Calu3 (cell line): ENCODE data around the gene FARSA. TPM values are rescaled to one million over a fixed set of nuclear protein-coding genes. Genes with fewer than 3 reads are reported as not detected.

ENCODE experiments used
- BruUV-seq: library from RNA; stranded (reverse); fragments of 400-500 nt; replicated peaks from 2 replicates; lab custom pipeline; 2021; lab: Mats Ljungman, UMichigan
- CTCF ChIA-PET: fragments of 300-600 bp; sonication (Branson Sonifier 250); formaldehyde crosslinking; loops from one replicate; lab custom pipeline; 2022; ENCODE audit warnings: antibody characterized with exemption; lab: Charles Lee
- DNase-seq: peaks from one replicate; pipeline ENCODE4 v3.0.0; 2022
- H3K27ac Mint-ChIP-seq: one replicate; pipeline ENCODE4 v1.8.0; 2022; ENCODE audit warnings: mixed read lengths; ENCODE audit not compliant: unreplicated experiment
- H3K27me3 Mint-ChIP-seq: one replicate; pipeline ENCODE4 v1.8.0; 2022; ENCODE audit warnings: mixed read lengths; ENCODE audit not compliant: unreplicated experiment
- H3K36me3 Mint-ChIP-seq: one replicate; pipeline ENCODE4 v1.8.0; 2022; ENCODE audit warnings: mild to moderate bottlenecking, moderate library complexity, mixed read lengths; ENCODE audit not compliant: insufficient read depth, unreplicated experiment
- H3K4me1 Mint-ChIP-seq: one replicate; pipeline ENCODE4 v1.8.0; 2022; ENCODE audit warnings: mild to moderate bottlenecking, low read depth, mixed read lengths; ENCODE audit not compliant: unreplicated experiment
- H3K4me3 Mint-ChIP-seq: one replicate; pipeline ENCODE4 v1.8.0; 2022; ENCODE audit warnings: mild to moderate bottlenecking, low read depth, moderate library complexity, mixed read lengths; ENCODE audit not compliant: unreplicated experiment
- H3K9me3 Mint-ChIP-seq: one replicate; pipeline ENCODE4 v1.8.0; 2022; ENCODE audit warnings: low read depth, mixed read lengths; ENCODE audit not compliant: unreplicated experiment
- CTCF ChIP-seq: fragments of 200-600 bp; IDR thresholded peaks from one replicate; pipeline ENCODE4 v1.8.0; 2022; ENCODE audit warnings: antibody characterized with exemption; ENCODE audit not compliant: unreplicated experiment
- intact Hi-C: fragments of 100-400 bp; cut with micrococcal nuclease; formaldehyde crosslinking; loops from one replicate; pipeline ENCODE4 v1.10.0; 2022; ENCODE audit not compliant: unreplicated experiment
- total RNA-seq: library from RNA; stranded (reverse); gene quantifications from 2 replicates; pipeline ENCODE4 v1.2.3, GENCODE V29; 2022

Gene FARSA
- total RNA-seq, 1 experiment from 2014 or later: 72.8 TPM

GRCh38 chr19:12975221-12975741 lies 41.8 kb upstream of the FARSA start:
- Mint-ChIP-seq H3K9me3 (no peaks in the 10 kb centered on the region), H3K4me1 (no peaks in the 10 kb centered on the region), H3K27me3 (no peaks in the 10 kb centered on the region), H3K27ac (no peak overlapping the region), H3K36me3 (peaks cover 12% of the 10 kb centered on the region), H3K4me3 (no peak overlapping the region)
- intact Hi-C loops: loop anchor here (5.0 to 10.0 kb wide), 2 partner anchors 117 to 290 kb away; no protein-coding TSS in a partner anchor
- BruUV-seq: no TSS peak
- DNase-seq: no peak
- TF ChIP-seq CTCF: no peak
- CTCF ChIA-PET: interaction anchor here (1.7 kb wide), 1 partner anchor 10 kb away, joined by 4 read pairs; no protein-coding TSS in a partner anchor

- CTCF ChIA-PET: interaction anchor here (0.7 to 1.7 kb wide), 2 partner anchors 9 to 573 kb away, joined by 4 read pairs; no protein-coding TSS in a partner anchor
- TF ChIP-seq CTCF: no peak
- H3K9me3 Mint-ChIP-seq: no peaks in the 10 kb centered on the region
- intact Hi-C loops: loop anchor here (5.0 to 10.0 kb wide), 2 partner anchors 118 to 290 kb away; no protein-coding TSS in a partner anchor
- no peaks in the 10 kb centered on the region for H3K27me3 Mint-ChIP-seq
- no peak for DNase-seq
- no peak overlapping the region for H3K27ac Mint-ChIP-seq
- no peaks in the 10 kb centered on the region for H3K4me1 Mint-ChIP-seq
- H3K36me3 Mint-ChIP-seq: peaks cover 12% of the 10 kb centered on the region
- H3K4me3 Mint-ChIP-seq: no peak overlapping the region
- no TSS peak for BruUV-seq
These were observed 41.0 kb upstream of the FARSA start for GRCh38 chr19:12974301-12975220.

GRCh38 chr19:12973236-12973635 lies 39.7 kb upstream of the FARSA start:
- intact Hi-C loops: loop anchor here (10.0 kb wide), 1 partner anchor 292 kb away; no protein-coding TSS in a partner anchor
- Mint-ChIP-seq H3K4me1 (no peaks in the 10 kb centered on the region), H3K4me3 (no peak overlapping the region), H3K27me3 (no peaks in the 10 kb centered on the region), H3K27ac (no peak overlapping the region), H3K9me3 (no peaks in the 10 kb centered on the region), H3K36me3 (peaks cover 12% of the 10 kb centered on the region)
- CTCF ChIA-PET: interaction anchor here (0.6 kb wide), 1 partner anchor 88 kb away, joined by 3 read pairs; no protein-coding TSS in a partner anchor
- no peak for DNase-seq
- no peak for TF ChIP-seq CTCF
- BruUV-seq: no TSS peak

GRCh38 chr19:12970070-12970820 lies 36.7 kb upstream of the FARSA start:
- intact Hi-C loops: loop anchor here (10.0 kb wide), 1 partner anchor 295 kb away; no protein-coding TSS in a partner anchor
- no peaks in the 10 kb centered on the region for H3K9me3 Mint-ChIP-seq
- CTCF ChIA-PET: interaction anchor here (0.7 kb wide), 1 partner anchor 9 kb away, joined by 3 read pairs; no protein-coding TSS in a partner anchor

More at GRCh38 chr19:12970070-12970820, 36.7 kb upstream of the FARSA start:
- Mint-ChIP-seq H3K4me1 (peaks cover 2% of the 10 kb centered on the region), H3K27ac (no peak overlapping the region), H3K4me3 (no peak overlapping the region), H3K36me3 (no peaks in the 10 kb centered on the region), H3K27me3 (no peaks in the 10 kb centered on the region)
- BruUV-seq: no TSS peak
- no peak for DNase-seq
- TF ChIP-seq CTCF: no peak
